RPMI8226 (cell line): ENCODE data around the gene EBNA1BP2.
"Not testable (repeated sequence)": the region's sequence is repeated elsewhere in the genome, so short reads cannot be mapped to it uniquely, and the experiment has no call there.

Experiments used
- DNase-seq: peaks from one replicate; pipeline ENCODE4 v3.0.0-alpha.2; 2015

Gene EBNA1BP2

DNA sequence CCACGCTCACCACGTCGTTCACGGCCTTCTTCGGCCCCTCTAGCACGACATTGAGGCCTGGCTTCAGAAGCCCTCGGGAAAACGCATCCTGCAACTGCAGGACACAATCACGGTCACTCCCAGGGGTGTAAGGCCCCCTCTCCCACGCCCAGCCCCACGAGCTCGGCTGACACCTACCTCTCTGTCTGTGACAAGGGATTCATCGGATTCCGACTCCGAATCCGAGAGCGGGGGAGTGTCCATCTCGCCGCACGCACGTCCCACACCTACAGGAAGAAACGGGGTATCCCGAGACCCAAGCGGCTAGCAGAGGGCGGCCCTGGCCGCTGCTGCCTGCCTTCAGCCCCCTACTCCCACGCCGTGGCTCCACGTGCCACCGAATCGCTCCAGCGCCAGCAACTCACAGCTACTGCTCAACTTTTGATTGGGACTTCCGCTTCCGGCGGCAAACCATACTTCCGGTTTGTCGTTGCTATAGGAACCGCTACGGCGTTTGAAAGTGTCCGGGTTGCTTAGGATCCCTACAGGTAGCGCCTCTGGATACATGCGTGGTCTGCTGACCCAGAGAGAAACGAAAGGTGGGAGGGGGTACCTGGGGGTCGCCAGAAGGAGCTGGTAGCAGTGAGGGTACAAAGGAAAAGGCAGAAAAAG, at the start of gene EBNA1BP2, which contains the start of gene CFAP57:
Gene EBNA1BP2, minus strand, starts transcription at position 415 of the 651 bp plus-strand sequence. Its CDS starts 172 bp downstream, at position 243.
Gene CFAP57, plus strand, starts transcription at position 455 of the 651 bp plus-strand sequence. CDS start 424 bp downstream, outside the sequence.
- peak; percentile 97 for DNase-seq

DNA sequence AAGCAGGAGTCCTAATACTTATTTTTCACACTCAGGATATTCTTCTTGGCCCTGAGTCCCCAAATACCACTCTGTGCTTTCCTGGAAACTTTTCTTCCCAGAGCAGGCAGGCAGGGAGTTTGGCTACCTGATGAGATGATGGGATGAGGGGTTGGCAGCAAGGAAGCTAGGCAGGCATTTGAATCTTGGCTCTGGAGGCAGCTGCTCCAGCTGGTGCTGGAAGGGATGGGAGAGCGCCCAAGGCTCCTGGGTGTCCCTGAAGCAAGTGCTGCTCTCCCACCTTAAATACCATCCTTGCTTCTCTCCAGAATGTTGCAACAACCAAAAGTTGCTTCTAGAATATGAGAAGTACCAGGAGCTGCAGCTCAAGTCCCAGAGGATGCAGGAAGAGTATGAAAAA, 49.7 kb upstream of the EBNA1BP2 start:
- no peak for DNase-seq

DNA sequence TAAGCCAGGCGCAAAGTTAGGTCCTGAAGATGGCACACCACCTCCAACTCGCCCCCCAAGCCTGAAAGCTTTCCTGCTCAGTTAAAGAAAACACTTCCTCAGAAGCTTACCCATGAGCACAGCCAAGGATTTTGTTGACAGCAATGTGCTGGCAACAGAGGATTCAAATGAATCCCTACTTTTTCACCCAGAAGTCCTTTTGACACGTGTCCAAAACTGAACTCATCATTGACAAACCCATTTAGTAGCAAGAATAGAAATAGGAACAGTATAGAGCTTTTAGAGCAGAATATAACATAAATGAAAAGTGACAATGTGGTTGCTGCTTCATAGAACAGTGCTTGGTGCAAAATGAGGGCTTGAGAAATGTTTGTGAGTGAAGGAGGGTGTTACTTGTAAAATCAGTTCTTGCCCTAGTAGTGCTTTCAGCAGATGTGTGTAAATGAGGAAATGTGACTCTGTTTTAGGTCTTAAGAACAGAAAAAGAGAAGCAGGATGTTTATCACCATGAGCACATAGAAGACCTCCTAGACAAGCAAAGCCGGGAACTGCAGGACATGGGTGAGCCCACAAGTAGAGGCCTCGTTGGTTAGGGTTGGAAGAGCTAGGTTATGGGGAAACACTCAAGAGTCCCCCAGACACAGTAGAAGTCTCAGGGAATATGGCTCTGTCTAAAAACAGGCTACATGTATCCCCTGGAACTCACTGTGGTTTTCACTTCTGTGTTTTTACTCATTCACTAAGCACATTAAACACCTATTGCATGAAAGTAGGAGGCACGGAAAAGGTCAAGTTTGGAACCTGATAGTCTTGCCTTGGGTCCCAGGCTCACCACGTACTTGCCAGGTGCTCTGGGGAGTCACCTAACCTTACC, 49.1 kb upstream of the EBNA1BP2 start:
- peak; percentile 52 for DNase-seq

DNA sequence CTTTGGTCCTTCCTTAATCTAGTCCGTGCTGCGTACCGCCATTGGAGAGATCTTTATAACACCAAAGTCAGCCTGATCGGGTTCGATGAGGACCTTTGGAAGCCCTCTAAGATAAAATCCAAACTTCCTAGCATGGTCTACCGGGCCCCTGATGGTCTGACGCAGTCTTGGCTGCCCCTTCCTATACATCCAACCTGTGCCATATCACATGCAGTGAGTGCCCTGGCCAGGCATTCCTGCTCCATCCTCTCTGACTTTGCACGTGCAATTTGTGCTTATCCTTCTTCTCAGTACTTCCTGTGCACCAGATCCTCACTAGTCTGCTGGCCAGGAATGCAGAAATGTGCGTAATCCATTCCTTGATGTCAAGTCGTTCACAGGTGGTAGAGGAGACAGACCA, 45.7 kb upstream of the EBNA1BP2 start:
- no peak for DNase-seq

DNA sequence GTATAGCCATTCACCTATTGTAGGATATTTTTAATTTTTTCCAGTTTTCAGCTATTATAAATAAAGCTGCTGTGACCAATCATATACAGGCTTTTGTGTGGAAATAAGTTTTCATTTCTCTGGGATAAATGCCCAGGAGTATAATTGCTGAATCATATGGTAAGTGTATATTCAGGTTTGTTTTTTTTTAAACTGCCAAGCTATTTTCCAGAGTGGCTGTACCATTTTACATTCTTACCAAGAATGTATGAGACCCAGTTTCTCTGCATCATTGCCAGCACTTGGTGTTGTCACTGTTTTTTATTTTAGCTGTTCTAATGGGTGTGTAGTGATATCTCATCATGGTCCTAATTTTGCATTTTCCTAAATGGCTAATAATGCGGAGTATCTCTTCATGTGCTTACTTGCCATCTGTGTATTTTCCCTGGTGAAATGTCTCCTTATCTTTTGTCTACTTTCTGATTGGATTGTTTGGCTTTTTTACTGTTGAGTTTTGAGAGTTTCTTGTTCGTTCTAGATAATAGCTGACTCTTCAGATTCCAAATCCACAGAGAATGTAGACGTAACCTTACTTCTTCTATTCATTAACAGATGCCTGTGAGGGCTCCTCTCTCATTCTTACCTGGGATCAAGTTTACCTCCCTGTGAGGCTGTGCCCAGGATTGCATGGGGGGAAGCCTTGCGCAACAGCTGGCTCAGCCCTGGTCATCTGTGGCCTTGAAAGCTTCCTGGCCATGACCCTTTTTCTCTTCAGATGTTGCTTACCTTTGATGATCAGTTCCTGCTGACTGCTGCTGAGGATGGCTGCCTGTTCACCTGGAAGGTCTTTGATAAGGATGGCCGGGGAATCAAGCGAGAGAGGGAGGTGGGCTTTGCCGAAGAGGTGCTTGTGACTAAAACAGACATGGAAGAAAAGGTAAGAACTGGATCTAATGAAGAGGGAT, 42.7 kb upstream of the EBNA1BP2 start:
- no peak for DNase-seq

DNA sequence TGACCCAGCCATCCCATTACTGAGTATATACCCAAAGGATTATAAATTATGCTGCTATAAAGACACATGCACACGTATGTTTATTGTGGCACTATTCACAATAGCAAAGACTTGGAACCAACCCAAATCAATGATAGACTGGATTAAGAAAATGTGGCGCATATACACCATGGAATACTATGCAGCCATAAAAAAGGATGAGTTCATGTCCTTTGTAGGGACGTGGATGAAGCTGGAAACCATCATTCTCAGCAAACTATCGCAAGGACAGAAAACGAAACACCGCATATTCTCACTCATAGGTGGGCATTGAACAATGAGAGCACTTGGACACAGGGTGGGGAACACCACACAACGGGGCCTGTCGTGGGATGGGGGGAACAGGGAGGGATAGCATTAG, 36.2 kb upstream of the EBNA1BP2 start:
- DNase-seq = not testable (repeated sequence)

- no peak for DNase-seq
Measured at GRCh38 chr1:43207229-43207853, 35.3 kb upstream of the EBNA1BP2 start.

GRCh38 chr1:43206600-43207228, 34.6 kb upstream of the EBNA1BP2 start:
- DNase-seq = no peak

- DNase-seq = no peak
Measured at GRCh38 chr1:43205671-43206070, 33.6 kb upstream of the EBNA1BP2 start.

GRCh38 chr1:43204394-43204793, 32.3 kb upstream of the EBNA1BP2 start:
- no peak for DNase-seq

GRCh38 chr1:43203859-43204258, 31.8 kb upstream of the EBNA1BP2 start:
- DNase-seq = no peak

DNA sequence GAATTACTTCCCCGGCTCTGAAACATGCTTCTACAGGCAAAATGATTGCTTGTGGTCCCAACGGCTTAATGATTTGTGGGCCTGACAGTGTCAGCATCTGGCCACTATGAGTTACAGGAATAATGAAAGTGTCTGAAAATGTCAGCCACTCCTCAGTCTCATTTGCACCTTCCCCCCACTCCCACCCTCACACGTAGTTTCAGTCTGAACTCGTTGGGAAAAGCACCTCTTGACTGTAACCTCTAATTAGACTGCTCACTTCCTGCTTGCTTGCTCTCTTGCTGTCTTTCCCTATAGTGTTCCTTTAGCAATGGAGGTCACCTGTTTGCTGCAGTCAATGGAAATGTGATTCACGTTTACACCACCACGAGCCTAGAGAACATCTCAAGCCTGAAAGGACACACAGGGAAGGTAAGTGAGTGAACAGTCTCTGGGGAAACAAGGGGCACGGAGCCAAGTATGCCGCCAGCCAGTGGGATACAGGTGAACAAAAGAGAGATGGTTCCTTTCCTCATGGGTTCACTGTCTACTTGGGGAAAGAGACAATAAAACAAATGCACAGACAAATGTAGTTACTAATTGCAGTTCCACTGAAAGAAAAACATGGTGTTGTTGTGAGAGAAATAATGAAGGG, 27.1 kb upstream of the EBNA1BP2 start:
- DNase-seq = no peak

DNA sequence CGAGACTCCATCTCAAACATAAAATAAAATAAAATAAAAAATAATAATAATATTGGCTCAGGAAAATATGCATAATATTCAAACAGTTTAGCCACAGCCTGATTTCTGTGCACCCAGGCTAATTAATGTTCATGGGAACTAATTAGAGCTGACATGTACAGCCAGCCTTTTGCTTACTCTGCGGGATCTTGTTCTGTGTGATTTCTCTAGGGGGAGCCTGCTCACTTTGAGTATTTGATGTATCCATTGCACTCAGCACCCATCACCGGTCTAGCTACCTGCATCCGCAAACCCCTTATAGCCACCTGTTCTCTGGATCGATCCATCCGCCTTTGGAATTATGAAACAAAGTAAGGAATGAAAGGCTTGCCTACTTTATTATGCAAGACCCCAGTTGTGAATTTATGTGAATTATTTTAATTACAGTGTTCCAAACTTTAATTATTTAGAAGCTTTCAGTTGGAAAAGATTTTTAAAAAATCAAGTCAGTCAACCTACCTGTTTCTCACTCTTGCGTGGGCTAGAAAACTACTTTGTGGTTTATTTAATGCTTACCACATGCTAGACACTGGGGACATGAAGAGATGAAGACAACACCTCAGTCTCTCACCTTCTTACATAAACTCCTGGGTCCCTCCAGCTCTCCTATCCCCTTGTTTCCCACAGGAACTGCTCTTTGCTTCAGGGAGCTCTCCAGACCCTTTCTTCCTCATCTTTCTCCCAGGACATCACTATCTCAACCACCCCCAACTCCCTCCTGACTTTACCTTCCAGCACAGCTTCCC, 25.4 kb upstream of the EBNA1BP2 start:
- peak; percentile 18 for DNase-seq

- no peak for DNase-seq
Measured at GRCh38 chr1:43194509-43194908, 22.4 kb upstream of the EBNA1BP2 start.

DNA sequence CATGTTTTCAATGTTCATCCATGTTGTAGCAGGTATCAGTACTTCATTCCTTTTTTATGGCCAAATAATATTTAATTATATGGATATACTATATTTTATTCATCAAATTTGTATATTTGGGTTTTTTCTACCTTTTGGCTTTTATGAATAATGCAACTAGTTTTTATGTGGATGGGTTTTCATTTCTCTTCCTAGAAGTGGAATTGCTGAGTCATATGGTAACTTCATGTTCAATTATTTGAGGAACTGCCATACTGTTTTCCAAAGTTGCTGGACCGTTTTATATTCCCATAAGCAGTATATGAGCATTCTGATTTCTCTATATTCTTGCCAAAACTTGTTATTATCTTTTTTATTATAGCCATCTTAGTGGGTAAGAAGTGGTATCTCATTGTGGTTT, 16.0 kb upstream of the EBNA1BP2 start:
- no peak for DNase-seq

DNA sequence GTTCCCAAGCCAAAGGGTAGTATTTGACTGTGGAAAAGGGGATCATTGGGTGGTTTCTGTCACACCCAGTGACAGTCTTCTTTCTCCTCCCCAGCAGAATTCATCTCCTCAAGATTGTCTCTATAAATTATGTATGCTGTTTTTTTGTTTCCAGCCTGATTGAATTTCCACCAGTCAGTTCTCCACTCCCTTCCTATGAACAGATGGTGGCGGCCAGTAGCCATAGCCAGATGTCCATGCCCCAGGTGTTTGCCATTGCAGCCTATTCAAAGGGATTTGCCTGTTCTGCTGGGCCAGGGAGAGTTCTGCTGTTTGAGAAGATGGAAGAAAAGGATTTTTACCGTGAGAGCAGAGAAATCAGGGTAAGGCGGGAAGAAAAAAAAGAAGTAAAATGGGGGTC, 12.9 kb upstream of the EBNA1BP2 start:
- no peak for DNase-seq

- DNase-seq = no peak
Measured at GRCh38 chr1:43184388-43184787, 12.3 kb upstream of the EBNA1BP2 start.

DNA sequence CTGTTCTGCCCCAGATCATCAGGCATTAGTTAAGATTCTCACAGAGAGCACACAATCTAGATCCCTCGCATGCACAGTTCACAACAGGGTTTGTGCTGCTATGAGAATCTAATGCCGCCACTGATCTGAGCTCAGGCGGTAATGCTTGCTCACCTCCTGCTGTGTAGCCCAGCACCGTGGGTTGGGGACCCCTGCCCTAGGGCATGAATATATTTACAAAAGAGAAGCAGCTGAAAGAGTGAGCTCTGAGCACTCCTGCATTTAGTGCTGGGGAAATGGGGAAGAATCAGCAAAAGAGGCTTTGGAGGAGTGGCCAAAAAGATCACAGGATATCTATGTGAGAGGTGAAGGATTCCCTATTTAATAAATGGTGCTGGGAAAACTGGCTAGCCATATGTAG, 5.6 kb upstream of the EBNA1BP2 start:
- no peak for DNase-seq

DNA sequence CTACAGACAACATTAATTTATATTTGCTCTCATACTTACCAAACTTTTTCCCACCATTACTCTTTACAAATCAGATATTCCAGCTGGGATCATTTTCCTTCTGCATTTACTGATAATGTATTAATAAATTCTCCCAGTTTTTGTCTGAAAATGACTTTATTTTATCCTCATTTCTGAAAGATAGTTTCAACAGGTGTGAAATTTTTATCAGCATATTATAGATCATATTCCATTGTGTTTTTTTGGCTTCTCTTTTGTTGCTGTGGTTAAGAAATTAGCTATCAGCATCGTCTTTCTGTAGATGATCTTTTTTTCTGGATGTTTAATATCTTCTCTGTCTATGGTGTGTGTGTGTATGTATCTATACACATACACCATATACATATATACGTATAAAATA, 2.8 kb upstream of the EBNA1BP2 start:
- no peak for DNase-seq

- peak; percentile 93 for DNase-seq
Measured at GRCh38 chr1:43172527-43172972, 460 bp upstream of the EBNA1BP2 start.
